Measurements from ENCODE around the gene TMEM119.

Gene TMEM119

DNA sequence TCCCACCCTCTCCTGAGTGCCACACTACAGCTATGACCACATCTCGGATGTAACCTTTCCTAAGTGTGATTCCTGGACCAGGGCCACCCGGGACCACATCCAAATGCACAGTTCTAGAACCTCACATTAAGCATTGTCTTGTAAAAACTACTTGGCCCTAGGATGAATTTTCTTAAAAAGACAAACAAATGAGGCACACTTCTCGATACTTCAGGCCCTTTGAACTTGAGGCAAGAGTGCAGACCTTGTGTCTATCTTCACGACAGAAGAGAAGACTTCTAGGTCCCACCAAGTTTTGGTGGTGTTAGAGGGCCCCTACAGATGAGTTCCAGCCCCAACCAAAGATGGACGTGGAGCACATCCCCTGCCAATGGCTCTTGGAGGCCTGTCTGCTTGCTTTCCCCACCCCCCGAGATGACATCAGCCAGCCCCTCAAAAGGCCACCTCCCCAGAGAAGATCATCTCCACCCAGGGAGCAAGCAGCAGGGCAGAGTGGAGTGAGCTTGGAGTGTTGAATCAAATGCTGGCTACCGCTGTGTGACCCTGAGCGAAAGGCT, 26.2 kb downstream of the TMEM119 start:
- no peak overlapping the region for H3K4me3 ChIP-seq (ENCODE audit: insufficient read depth, low read depth, low read length)
- H3K36me3 ChIP-seq (ENCODE audit: control insufficient read depth, insufficient read depth, low read length): peaks cover 16% of the 10 kb centered on the region
- 89 to 90% methylated on average over 8 of the region's 8 CpGs for WGBS, 2 experiments
- no peak overlapping the region for H3K27ac ChIP-seq (ENCODE audit: insufficient read depth, low read depth, low read length, poor library complexity, severe bottlenecking)
- H3K9me3 ChIP-seq (ENCODE audit: control insufficient read depth, low read length): no peaks in the 10 kb centered on the region
- no peaks in the 10 kb centered on the region for H3K27me3 ChIP-seq (ENCODE audit: control insufficient read depth, insufficient read depth, low read length, poor library complexity, severe bottlenecking)
- H3K4me1 ChIP-seq (ENCODE audit: control insufficient read depth, insufficient read depth, low read length): no peaks in the 10 kb centered on the region

DNA sequence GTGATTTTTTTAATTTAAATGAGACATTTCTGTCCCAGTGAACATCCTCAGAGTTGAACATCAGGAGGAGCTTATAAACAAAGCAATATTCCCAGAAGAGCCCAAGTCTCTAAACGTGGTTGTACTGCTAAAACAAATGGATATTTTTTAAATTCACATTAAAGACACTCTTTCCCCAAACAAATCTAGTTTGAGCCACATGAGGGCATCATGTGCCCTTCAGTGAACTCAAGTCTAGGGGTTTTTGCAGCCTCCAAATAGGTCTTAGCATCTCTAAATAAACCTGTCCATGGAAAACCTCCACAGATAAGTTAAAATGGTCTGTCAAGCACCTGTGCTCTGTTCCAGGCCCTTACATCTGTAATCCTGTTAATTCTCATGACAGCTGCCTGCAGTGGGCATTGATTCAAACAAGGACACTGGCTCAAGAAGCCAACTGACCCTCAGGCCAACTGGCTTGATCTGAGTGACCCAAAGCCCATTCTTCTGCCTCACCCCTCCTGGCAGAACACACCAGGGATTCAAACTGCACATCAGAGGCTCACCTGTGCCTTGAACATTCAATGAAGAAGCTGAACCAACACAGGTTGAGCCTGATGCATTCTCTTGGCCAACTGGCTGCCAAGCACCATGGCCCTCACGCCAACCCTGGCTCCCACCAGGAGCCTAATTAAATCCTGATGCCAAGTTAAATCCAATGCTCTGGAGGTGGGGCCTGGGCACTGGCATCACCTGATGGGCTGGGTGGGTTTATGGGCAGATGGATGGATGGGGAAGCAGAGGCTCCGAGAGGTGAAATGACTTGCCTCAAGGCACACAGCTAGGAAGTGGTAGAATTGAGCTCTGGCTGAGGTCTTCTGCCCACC, 26.9 kb downstream of the TMEM119 start:
- no peaks in the 10 kb centered on the region for H3K4me1 ChIP-seq (ENCODE audit: control insufficient read depth, insufficient read depth, low read length)

DNA sequence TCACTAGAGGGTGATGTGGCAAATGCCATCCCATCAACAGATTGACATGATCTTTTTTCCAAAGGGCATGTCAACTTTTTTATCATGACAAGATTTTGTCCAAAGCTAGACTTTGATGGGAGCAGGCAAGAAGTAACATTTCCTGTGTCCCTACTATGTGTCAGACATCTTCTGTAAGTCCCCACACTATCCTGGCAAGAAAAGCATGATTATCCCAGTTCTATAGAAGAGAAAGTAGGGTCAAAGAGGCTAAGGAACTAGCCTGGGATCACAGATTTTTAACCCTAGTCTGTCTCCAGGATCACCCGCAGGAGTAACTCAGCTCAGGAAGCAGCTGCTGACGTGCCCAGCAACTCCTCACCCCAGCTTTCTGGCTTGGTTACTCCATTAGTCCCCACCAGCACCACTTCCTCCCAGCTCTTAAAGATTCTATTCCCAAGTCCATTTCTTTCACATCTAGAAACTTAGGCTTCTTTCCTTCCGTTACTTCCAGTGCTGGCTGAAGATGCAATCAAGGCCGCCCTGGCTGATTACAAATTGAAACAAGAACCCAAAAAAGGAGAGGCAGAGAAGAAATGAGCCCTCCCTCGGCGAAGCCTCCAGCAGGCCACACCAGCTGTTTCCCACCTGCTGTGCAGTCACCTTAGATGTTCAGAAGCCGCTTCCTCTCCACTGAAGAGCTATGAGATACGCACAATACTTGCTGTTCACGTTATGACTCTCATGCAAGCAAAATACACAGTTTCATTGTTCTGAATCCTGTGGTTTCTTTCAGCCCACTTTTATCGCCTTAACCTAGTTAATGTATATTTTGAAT, 29.3 kb downstream of the TMEM119 start:
- Histone ChIP-seq H3K4me3 (ENCODE audit: insufficient read depth, low read depth, low read length) (no peak overlapping the region), H3K4me1 (ENCODE audit: control insufficient read depth, insufficient read depth, low read length) (peaks cover 4% of the 10 kb centered on the region), H3K36me3 (ENCODE audit: control insufficient read depth, insufficient read depth, low read length) (peaks cover 27% of the 10 kb centered on the region), H3K27me3 (ENCODE audit: control insufficient read depth, insufficient read depth, low read length, poor library complexity, severe bottlenecking) (no peaks in the 10 kb centered on the region), H3K27ac (ENCODE audit: insufficient read depth, low read depth, low read length, poor library complexity, severe bottlenecking) (no peak overlapping the region), H3K9me3 (ENCODE audit: control insufficient read depth, low read length) (no peaks in the 10 kb centered on the region)
- WGBS, 2 experiments: 90 to 92% methylated on average over 10 of the region's 10 CpGs

More for the DNA sequence above, 26.9 kb downstream of the TMEM119 start:
- Histone ChIP-seq H3K27me3 (ENCODE audit: control insufficient read depth, insufficient read depth, low read length, poor library complexity, severe bottlenecking) (no peaks in the 10 kb centered on the region), H3K4me3 (ENCODE audit: insufficient read depth, low read depth, low read length) (no peak overlapping the region), H3K36me3 (ENCODE audit: control insufficient read depth, insufficient read depth, low read length) (peaks cover 16% of the 10 kb centered on the region), H3K9me3 (ENCODE audit: control insufficient read depth, low read length) (no peaks in the 10 kb centered on the region), H3K27ac (ENCODE audit: insufficient read depth, low read depth, low read length, poor library complexity, severe bottlenecking) (no peak overlapping the region)
- 66 to 79% methylated on average over 3 of the region's 3 CpGs for WGBS, 2 experiments

DNA sequence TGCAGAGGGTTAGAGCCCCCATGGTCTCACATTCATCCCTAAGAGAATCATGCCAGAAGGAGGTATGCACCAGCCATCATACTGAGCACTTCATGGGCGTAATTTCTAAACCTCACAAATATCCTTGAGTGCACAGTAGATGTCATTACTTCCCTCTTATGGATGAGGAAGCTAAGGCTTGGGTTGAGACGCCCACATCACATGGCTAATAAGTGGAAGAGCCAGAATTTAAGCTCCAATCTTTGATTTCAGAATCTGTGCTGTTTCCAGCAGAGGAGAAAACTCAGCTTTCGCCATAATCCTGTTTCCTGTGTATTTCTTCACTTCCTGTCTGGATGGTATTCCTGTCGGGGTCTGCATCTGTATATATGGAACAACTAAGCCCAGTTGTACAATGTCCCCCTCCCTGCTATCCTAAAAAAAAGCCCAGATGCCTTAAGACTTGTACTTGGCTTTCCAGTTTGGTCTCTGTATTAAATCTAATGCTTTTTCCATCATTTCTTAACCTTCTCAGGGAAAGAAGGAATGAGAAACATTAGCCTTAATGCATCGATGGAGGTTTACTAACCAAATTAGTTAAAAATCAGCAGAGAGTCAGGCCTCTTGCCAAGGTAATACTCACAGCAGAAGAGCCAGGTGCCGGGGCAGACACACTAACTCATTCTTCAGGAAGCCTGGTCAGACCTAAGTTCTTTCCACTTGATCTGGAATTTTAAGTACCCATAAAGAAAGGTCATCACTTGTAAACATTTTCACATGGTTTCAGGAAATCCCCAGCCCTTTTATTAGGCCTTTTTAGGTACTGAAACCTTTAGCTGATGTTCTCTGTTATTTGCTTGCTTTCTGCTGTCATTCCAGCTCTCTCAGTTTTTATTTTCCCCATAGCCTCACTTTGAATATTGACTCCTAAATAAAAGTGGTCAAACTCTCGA, 30.2 kb downstream of the TMEM119 start:
- Histone ChIP-seq H3K36me3 (ENCODE audit: control insufficient read depth, insufficient read depth, low read length) (peaks cover 27% of the 10 kb centered on the region), H3K4me3 (ENCODE audit: insufficient read depth, low read depth, low read length) (no peak overlapping the region), H3K4me1 (ENCODE audit: control insufficient read depth, insufficient read depth, low read length) (peaks cover 4% of the 10 kb centered on the region), H3K9me3 (ENCODE audit: control insufficient read depth, low read length) (no peaks in the 10 kb centered on the region), H3K27ac (ENCODE audit: insufficient read depth, low read depth, low read length, poor library complexity, severe bottlenecking) (no peak overlapping the region), H3K27me3 (ENCODE audit: control insufficient read depth, insufficient read depth, low read length, poor library complexity, severe bottlenecking) (no peaks in the 10 kb centered on the region)
- 94 to 95% methylated on average over 7 of the region's 7 CpGs for WGBS, 2 experiments

DNA sequence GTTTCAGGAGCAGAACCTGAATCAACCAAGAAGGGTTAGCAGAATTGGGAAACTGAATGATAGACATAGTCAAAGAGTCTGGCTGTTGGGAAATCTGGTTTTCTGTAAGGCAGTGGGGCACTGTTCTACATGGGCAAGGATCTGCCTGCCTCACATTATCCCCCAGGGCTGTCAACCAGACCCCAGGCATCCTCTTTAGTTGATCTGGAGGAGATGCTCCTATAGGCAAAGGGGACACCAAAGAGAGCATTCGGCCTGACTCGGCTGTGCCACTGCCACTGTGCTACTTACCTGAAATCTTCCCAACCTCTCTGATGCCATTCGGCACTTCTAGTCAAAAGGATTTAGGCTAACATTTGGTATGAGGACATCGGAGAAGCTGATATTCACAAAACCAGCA, 31.4 kb downstream of the TMEM119 start:
- 93 to 98% methylated on average over 4 of the region's 4 CpGs for WGBS, 2 experiments
- Histone ChIP-seq H3K4me3 (ENCODE audit: insufficient read depth, low read depth, low read length) (no peak overlapping the region), H3K27me3 (ENCODE audit: control insufficient read depth, insufficient read depth, low read length, poor library complexity, severe bottlenecking) (no peaks in the 10 kb centered on the region), H3K36me3 (ENCODE audit: control insufficient read depth, insufficient read depth, low read length) (peaks cover 27% of the 10 kb centered on the region), H3K4me1 (ENCODE audit: control insufficient read depth, insufficient read depth, low read length) (peaks cover 4% of the 10 kb centered on the region), H3K9me3 (ENCODE audit: control insufficient read depth, low read length) (no peaks in the 10 kb centered on the region), H3K27ac (ENCODE audit: insufficient read depth, low read depth, low read length, poor library complexity, severe bottlenecking) (no peak overlapping the region)

DNA sequence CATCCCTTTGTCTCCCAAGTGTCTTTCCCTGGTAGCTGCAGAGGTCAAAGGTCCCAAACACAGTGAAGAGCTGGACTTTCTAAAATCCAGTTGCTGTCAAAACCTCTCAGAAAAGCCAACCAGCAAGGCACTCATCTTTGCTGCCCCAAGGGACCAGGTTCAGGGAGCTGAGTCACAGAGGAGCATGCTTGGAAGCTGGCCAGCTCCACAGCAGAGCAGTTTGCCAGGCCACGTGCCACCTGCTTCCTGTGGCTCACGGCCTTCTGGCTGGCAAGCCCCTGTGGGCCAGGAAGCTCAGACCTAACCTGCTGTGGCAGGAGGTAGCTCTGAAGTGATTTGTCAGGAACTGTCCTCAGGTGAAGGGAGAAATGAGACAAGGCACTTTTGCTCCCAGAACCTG, 31.9 kb downstream of the TMEM119 start:
- Histone ChIP-seq H3K4me3 (ENCODE audit: insufficient read depth, low read depth, low read length) (no peak overlapping the region), H3K27ac (ENCODE audit: insufficient read depth, low read depth, low read length, poor library complexity, severe bottlenecking) (no peak overlapping the region), H3K27me3 (ENCODE audit: control insufficient read depth, insufficient read depth, low read length, poor library complexity, severe bottlenecking) (no peaks in the 10 kb centered on the region), H3K4me1 (ENCODE audit: control insufficient read depth, insufficient read depth, low read length) (peaks cover 4% of the 10 kb centered on the region), H3K36me3 (ENCODE audit: control insufficient read depth, insufficient read depth, low read length) (peaks cover 27% of the 10 kb centered on the region), H3K9me3 (ENCODE audit: control insufficient read depth, low read length) (no peaks in the 10 kb centered on the region)
- 97 to 100% methylated on average over 2 of the region's 2 CpGs for WGBS, 2 experiments

DNA sequence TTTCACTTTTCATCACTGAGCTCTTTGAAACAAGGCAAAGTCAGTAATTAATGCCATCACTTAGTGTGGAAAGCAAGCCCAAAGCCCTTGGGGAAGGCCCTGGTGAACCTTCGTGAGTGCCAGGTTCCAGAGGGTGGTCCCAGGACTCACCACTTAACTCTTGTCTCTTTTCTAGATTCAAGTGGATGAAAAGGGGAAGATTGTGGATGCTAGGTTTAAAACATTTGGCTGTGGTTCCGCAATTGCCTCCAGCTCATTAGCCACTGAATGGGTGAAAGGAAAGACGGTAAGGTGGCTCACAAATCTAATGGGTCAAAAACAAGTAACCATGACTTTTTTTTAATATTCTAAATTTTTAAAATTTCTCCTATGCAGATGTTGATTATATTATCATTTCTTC, 32.7 kb downstream of the TMEM119 start:
- Histone ChIP-seq H3K27ac (ENCODE audit: insufficient read depth, low read depth, low read length, poor library complexity, severe bottlenecking) (no peak overlapping the region), H3K4me3 (ENCODE audit: insufficient read depth, low read depth, low read length) (no peak overlapping the region), H3K4me1 (ENCODE audit: control insufficient read depth, insufficient read depth, low read length) (peaks cover 4% of the 10 kb centered on the region), H3K9me3 (ENCODE audit: control insufficient read depth, low read length) (no peaks in the 10 kb centered on the region), H3K27me3 (ENCODE audit: control insufficient read depth, insufficient read depth, low read length, poor library complexity, severe bottlenecking) (no peaks in the 10 kb centered on the region), H3K36me3 (ENCODE audit: control insufficient read depth, insufficient read depth, low read length) (peaks cover 27% of the 10 kb centered on the region)
- 93 to 96% methylated on average over 3 of the region's 3 CpGs for WGBS, 2 experiments

DNA sequence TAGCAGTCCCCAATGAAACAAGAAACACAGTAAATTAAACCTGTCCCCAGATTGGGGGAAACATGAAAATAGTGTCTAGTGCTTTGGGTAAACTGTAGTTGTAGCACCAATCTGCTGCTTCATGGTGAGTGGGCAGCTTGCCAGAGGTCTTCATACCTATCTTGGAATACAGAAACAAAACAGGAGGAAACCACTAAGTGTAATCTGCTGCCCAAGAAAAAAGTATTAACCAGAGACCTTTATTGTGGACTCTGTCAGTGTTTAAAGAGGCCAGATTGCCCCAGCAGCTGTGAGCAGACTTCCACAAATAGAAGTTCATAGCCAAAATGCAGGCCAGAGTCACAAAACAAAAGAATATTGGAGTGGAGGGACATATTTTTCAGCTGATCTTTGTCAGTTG, 33.2 kb downstream of the TMEM119 start:
- peaks cover 8% of the 10 kb centered on the region for H3K4me1 ChIP-seq (ENCODE audit: control insufficient read depth, insufficient read depth, low read length)

DNA sequence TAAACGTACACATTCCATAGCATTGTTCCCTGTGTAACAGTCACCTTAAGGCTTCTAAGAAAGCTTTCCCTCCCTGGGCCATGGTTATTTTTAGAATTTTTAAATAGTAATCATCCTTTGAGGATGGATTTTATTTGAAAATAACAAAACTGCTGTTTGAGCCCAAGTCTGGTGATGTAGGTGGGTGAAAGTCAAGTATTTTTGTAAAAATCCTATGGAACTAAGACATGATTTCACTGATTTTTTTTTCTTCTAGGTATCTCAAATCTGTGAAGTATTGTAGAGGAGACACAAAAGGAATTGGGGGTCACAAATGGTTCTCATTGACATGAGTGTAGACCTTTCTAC, 34.1 kb downstream of the TMEM119 start:
- Histone ChIP-seq H3K4me3 (ENCODE audit: insufficient read depth, low read depth, low read length) (peak overlapping the region; percentile 89), H3K27me3 (ENCODE audit: control insufficient read depth, insufficient read depth, low read length, poor library complexity, severe bottlenecking) (no peaks in the 10 kb centered on the region), H3K27ac (ENCODE audit: insufficient read depth, low read depth, low read length, poor library complexity, severe bottlenecking) (no peak overlapping the region), H3K9me3 (ENCODE audit: control insufficient read depth, low read length) (no peaks in the 10 kb centered on the region), H3K4me1 (ENCODE audit: control insufficient read depth, insufficient read depth, low read length) (peaks cover 16% of the 10 kb centered on the region), H3K36me3 (ENCODE audit: control insufficient read depth, insufficient read depth, low read length) (peaks cover 27% of the 10 kb centered on the region)
- whole genome bisulfite sequencing, 2 experiments: 50 to 57% methylated on average over 1 of the region's 1 CpG

More for the DNA sequence above, 33.2 kb downstream of the TMEM119 start:
- Histone ChIP-seq H3K27me3 (ENCODE audit: control insufficient read depth, insufficient read depth, low read length, poor library complexity, severe bottlenecking) (no peaks in the 10 kb centered on the region), H3K4me3 (ENCODE audit: insufficient read depth, low read depth, low read length) (no peak overlapping the region), H3K36me3 (ENCODE audit: control insufficient read depth, insufficient read depth, low read length) (peaks cover 27% of the 10 kb centered on the region), H3K9me3 (ENCODE audit: control insufficient read depth, low read length) (no peaks in the 10 kb centered on the region), H3K27ac (ENCODE audit: insufficient read depth, low read depth, low read length, poor library complexity, severe bottlenecking) (no peak overlapping the region)
